Erythroblast (primary cell): ENCODE data around the gene HERC2.

ENCODE experiments used
- GATA1 ChIP-seq: IDR thresholded peaks from 2 replicates; pipeline ENCODE4 v1.6.1; 2011; ENCODE audit warnings: low read depth, mild to moderate bottlenecking, control low read depth, low read length, moderate library complexity
- POLR2A ChIP-seq: IDR thresholded peaks from 2 replicates; pipeline ENCODE4 v1.6.1; 2011; ENCODE audit warnings: mild to moderate bottlenecking, low read length

DNA sequence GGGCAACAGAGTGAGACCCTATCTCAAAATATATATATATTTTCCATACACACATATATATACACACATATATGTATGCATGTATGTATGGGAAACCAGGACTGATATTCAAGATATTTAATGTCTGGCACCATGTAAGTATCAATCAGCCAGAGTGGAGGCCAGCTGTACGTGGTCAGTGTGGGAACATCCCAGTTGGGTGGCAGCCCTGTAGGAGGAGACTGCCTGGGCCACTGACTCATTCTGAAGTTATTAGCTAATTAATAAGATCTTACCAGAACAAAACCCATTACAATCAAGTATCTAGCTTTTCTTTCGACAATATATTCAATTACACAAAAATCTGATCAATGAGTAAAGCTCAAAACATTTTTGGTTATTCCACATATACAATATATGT lies 137.8 kb downstream of the HERC2 start:
- TF ChIP-seq POLR2A (no peak), GATA1 (no peak)
